OCI-LY7 (cell line): ENCODE results near the gene DNER. TPM values are rescaled to one million over a fixed set of nuclear protein-coding genes. Genes with fewer than 3 reads are reported as not detected.

ENCODE experiments used
- BruUV-seq: library from RNA; stranded (reverse); fragments of 400-500 nt; replicated peaks from 2 replicates; lab custom pipeline; 2021; lab: Mats Ljungman, UMichigan
- CTCF ChIA-PET: fragments of 300-600 bp; sonication (Branson Sonifier 250); formaldehyde crosslinking; loops from one replicate; lab custom pipeline; 2022; ENCODE audit warnings: antibody characterized with exemption; ENCODE audit not compliant: unreplicated experiment; lab: Charles Lee
- POLR2A ChIA-PET: fragments of 300-600 bp; sonication (Branson Sonifier 250); formaldehyde crosslinking; loops from one replicate; lab custom pipeline; 2022; ENCODE audit warnings: antibody characterized with exemption; lab: Charles Lee
- DNase-seq: peaks from one replicate; pipeline ENCODE4 v3.0.0-alpha.2; 2015; ENCODE audit warnings: low spot score
- H2AFZ ChIP-seq: fragments of 200-600 bp; sonication (generic), shearing (Covaris generic); 2 replicates; pipeline ENCODE4 v1.6.1; 2014; ENCODE audit warnings: mild to moderate bottlenecking, antibody characterized with exemption, low read length, moderate library complexity
- H3K27ac ChIP-seq: fragments of 200-600 bp; sonication (generic); 2 replicates; pipeline ENCODE4 v1.5.1; 2014; ENCODE audit warnings: mixed run types, low read depth, mild to moderate bottlenecking, moderate library complexity, low read length, inconsistent platforms; ENCODE audit not compliant: poor library complexity, severe bottlenecking
- H3K36me3 ChIP-seq: fragments of 200-600 bp; sonication (generic); 2 replicates; pipeline ENCODE4 v1.6.1; 2014; ENCODE audit warnings: mild to moderate bottlenecking, antibody characterized with exemption, low read length, moderate library complexity, mixed read lengths; ENCODE audit not compliant: insufficient read depth
- H3K4me1 ChIP-seq: fragments of 200-600 bp; sonication (generic); 2 replicates; pipeline ENCODE4 v1.5.1; 2014; ENCODE audit warnings: mild to moderate bottlenecking, low read length; ENCODE audit not compliant: insufficient read depth, poor library complexity, severe bottlenecking
- H3K4me2 ChIP-seq: fragments of 200-600 bp; sonication (generic); 2 replicates; pipeline ENCODE4 v1.6.1; 2014; ENCODE audit warnings: mild to moderate bottlenecking, low read length
- H3K4me3 ChIP-seq: fragments of 200-600 bp; sonication (generic); 2 replicates; pipeline ENCODE4 v1.5.1; 2014; ENCODE audit warnings: mild to moderate bottlenecking, low read depth, low read length; ENCODE audit not compliant: poor library complexity, severe bottlenecking
- H3K79me2 ChIP-seq: fragments of 200-600 bp; sonication (generic); 2 replicates; pipeline ENCODE4 v1.6.1; 2016; ENCODE audit warnings: low read depth, mild to moderate bottlenecking, low read length, moderate library complexity, mixed read lengths; ENCODE audit not compliant: insufficient read depth
- H3K9me2 ChIP-seq: fragments of 200-600 bp; sonication (generic); 2 replicates; pipeline ENCODE4 v1.6.1; 2016; ENCODE audit warnings: mild to moderate bottlenecking, low read length, mixed read lengths; ENCODE audit not compliant: insufficient read depth
- H3K9me3 ChIP-seq: fragments of 200-600 bp; sonication (generic); 2 replicates; pipeline ENCODE4 v1.6.1; 2014; ENCODE audit warnings: mild to moderate bottlenecking, mixed run types, low read length, mixed read lengths
- H4K20me1 ChIP-seq: fragments of 200-600 bp; sonication (generic); 2 replicates; pipeline ENCODE4 v1.6.1; 2014; ENCODE audit warnings: mild to moderate bottlenecking, antibody characterized with exemption, low read length, moderate library complexity, mixed read lengths; ENCODE audit not compliant: insufficient read depth
- CTCF ChIP-seq: fragments of 200-600 bp; sonication (generic); conservative IDR thresholded peaks from 2 replicates; pipeline ENCODE4 v1.5.1; 2014; ENCODE audit warnings: mild to moderate bottlenecking, antibody characterized with exemption, low read length, moderate library complexity, mixed read lengths
- EZH2phosphoT487 ChIP-seq: fragments of 200-600 bp; sonication (generic); IDR thresholded peaks from 2 replicates; pipeline ENCODE4 v1.6.1; 2018; ENCODE audit warnings: low read depth, borderline replicate concordance, mild to moderate bottlenecking, mixed run types, antibody characterized with exemption, low read length, moderate library complexity, mixed read lengths
- intact Hi-C: fragments of 100-400 bp; cut with micrococcal nuclease; formaldehyde crosslinking; loops from one replicate; pipeline ENCODE4 v1.10.0; 2022; ENCODE audit not compliant: unreplicated experiment
- total RNA-seq, 2 experiments: library from RNA; depleted of rRNA in 1 of 2; stranded (reverse); fragments of >200 nt in 1 of 2; shearing (Covaris generic) in 1 of 2; gene quantifications; 2 replicates each; pipeline ENCODE4 v1.2.3, GENCODE V29; 2014 to 2022

DNER gene
- total RNA-seq, 2 experiments from 2014 or later = not detected

DNA sequence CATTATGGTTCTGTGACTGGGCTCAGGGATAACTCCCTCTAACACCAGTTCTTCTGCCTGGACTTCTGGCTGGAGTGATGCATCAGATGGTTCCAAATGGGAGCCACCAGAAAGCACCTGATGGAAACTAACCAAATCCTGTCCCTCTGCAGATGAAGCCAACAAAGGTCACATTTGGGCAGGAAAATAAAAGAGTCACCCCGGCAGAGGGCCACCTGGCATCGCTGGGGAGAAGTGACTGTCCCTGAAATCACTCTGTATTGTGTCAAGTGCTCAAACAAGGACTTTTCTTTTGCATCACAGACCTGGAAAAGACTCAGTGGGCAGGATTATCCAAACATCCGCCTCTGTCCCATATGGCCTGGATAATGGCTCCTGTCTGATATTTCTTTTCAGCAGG is 47.5 kb downstream of the DNER start:
- no peak for DNase-seq
- BruUV-seq = no TSS peak
- intact Hi-C loops = no loop called here

DNA sequence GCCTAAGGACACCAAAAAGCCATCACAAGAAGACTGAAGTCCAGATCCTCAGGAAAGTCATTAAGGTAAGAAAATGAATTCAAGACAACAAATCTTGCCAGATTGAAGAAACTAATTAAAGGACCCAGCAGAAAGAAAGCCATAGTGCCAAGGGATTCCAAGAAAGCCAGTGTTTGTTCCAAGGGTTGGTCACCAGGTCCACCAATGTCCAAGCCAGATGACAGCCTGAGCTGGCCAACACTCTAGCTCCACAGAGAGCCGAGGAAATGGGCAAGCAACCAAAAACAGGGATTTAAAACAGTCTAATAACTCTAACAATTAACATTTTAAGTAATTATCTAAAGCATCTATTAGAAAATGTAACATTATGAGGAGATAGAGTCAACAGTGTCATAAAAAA is 49.2 kb downstream of the DNER start:
- TF ChIP-seq CTCF = no peak
- no peak for TF ChIP-seq EZH2phosphoT487
- no peak for DNase-seq
- H4K20me1 ChIP-seq = no peaks in the 10 kb centered on the region
- H3K4me2 ChIP-seq = no peak overlapping the region
- POLR2A ChIA-PET = no interaction called here
- H3K36me3 ChIP-seq = no peaks in the 10 kb centered on the region
- CTCF ChIA-PET = no interaction called here
- no peaks in the 10 kb centered on the region for H3K9me2 ChIP-seq
- intact Hi-C loops = no loop called here
- H2AFZ ChIP-seq = no peak overlapping the region
- no peak overlapping the region for H3K4me3 ChIP-seq
- H3K9me3 ChIP-seq = no peaks in the 10 kb centered on the region
- no peaks in the 10 kb centered on the region for H3K4me1 ChIP-seq
- H3K79me2 ChIP-seq = no peaks in the 10 kb centered on the region
- BruUV-seq = no TSS peak
- no peak overlapping the region for H3K27ac ChIP-seq

More for the DNA sequence above, 47.5 kb downstream of the DNER start:
- no peaks in the 10 kb centered on the region for H3K79me2 ChIP-seq
- H3K36me3 ChIP-seq = no peaks in the 10 kb centered on the region
- POLR2A ChIA-PET = no interaction called here
- TF ChIP-seq EZH2phosphoT487 (no peak), CTCF (no peak)
- no peak overlapping the region for H3K4me3 ChIP-seq
- H3K4me2 ChIP-seq = no peak overlapping the region
- H3K9me3 ChIP-seq = no peaks in the 10 kb centered on the region
- H3K4me1 ChIP-seq = no peaks in the 10 kb centered on the region
- H3K9me2 ChIP-seq = no peaks in the 10 kb centered on the region
- no peak overlapping the region for H3K27ac ChIP-seq
- no peaks in the 10 kb centered on the region for H4K20me1 ChIP-seq
- CTCF ChIA-PET = no interaction called here
- H2AFZ ChIP-seq = no peak overlapping the region

DNA sequence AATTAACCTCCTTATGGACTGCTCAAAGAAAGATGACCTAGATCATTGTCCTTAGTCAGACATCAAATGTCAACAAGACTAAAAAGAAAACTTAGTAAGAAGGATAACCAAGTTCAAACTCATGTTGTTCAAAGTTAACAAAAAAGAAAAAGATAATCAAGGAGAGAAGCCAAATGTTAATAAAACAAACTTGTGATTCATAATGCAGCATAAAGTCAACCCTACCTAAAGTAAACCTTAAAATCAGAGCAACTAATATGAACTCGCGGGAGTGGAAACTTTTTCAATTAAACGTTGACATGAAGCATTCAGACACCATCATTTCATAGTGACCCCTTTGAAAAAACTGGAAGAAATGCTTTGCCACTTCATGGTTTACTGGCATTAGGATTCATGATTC is 52.9 kb downstream of the DNER start:
- Histone ChIP-seq H3K4me3 (no peak overlapping the region), H3K79me2 (no peaks in the 10 kb centered on the region), H4K20me1 (no peaks in the 10 kb centered on the region), H3K4me1 (no peaks in the 10 kb centered on the region), H2AFZ (no peak overlapping the region), H3K9me2 (no peaks in the 10 kb centered on the region), H3K27ac (no peak overlapping the region), H3K4me2 (no peak overlapping the region), H3K9me3 (no peaks in the 10 kb centered on the region), H3K36me3 (no peaks in the 10 kb centered on the region)
- DNase-seq = no peak
- ChIA-PET POLR2A (interaction anchor here (0.7 kb wide), 1 partner anchor 81 kb away, joined by 3 read pairs; no protein-coding TSS in a partner anchor), CTCF (no interaction called here)
- no peak for TF ChIP-seq EZH2phosphoT487
- no peak for TF ChIP-seq CTCF
- intact Hi-C loops = no loop called here
- BruUV-seq = no TSS peak
